CD4-positive, alpha-beta T cell treated with Interleukin-15 for 1 hour (primary cell): Measurements from ENCODE around the gene CDH6.
"Not testable (repeated sequence)": the region's sequence is repeated elsewhere in the genome, so short reads cannot be mapped to it uniquely, and the experiment has no call there.

Experiments
- DNase-seq: peaks from one replicate; pipeline ENCODE4 v3.0.0-alpha.2; 2020

The CDH6 gene

DNA sequence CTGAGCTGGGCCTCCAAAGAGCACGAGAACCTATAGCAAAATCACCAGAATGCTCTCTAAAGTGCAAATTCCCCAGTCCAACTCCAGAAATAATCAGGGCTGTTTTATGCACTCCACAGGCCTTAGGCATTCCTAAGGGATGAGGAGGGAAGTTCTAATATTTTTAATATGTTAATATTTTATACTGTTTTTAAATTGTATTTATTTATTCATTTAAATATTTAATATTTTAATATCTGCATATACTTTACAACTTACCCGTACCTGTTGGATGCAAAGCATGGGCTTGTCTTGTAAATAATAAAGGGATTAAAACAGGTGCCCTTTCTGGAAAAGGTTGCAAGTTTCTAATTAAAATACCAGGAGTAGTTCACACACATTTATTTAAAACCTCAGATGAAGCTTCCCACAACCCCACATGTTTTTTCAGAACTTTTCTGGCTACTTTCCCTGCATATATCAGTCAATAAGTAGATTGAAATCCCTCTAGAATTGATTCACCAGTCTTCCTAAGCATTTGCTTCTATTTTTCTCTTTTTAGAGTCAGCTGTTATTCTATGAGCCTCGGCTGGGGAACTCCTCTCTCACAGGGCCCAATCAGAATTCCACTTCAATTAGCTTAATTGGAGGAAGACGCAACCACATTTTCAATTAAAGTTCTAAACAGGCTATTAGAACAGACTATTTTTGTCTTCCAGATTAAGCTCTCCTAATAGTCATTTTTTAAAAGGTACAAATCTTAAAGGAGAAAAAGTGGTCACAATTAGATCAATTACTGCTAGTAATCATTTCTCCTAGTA, 140.8 kb downstream of the CDH6 start:
- DNase-seq: no peak

DNA sequence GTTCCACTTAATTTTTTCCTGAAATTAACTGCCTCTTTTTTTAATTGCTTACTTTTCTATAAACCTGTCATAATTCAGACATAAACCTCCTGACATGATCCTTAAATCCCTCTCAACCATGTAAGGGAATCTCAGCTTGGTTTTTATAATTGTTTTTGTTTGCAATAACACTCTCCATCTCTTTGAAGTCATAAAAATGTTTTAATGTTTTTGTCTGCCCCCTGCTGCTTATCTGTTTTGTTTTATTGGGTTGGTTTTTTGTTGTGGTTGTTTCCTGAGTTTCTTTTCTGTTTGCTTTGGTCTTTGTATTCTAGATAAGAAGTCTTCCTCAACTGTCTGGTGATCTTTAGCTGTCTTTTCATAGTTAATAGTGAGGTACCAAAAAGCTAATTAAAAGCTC, 142.0 kb downstream of the CDH6 start:
- no peak for DNase-seq

DNA sequence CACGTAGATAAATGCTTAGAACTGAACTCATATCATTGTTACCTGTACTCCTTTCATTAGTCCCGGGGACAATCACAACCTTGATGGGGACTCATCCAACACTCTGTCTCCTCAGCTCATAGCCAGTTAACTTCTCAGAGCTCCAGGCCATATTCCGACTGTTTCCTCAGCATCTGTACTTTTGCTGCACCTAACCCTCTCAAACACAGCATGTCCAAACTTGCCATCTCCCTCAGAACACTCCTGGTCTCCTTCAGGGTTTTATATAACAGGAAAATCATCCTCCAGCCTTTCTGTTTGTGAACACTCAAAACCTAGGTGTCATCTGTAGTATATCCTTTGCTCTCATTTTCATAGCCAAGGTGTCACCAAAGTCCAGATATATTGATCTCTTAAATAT, 150.5 kb downstream of the CDH6 start:
- DNase-seq: no peak

DNA sequence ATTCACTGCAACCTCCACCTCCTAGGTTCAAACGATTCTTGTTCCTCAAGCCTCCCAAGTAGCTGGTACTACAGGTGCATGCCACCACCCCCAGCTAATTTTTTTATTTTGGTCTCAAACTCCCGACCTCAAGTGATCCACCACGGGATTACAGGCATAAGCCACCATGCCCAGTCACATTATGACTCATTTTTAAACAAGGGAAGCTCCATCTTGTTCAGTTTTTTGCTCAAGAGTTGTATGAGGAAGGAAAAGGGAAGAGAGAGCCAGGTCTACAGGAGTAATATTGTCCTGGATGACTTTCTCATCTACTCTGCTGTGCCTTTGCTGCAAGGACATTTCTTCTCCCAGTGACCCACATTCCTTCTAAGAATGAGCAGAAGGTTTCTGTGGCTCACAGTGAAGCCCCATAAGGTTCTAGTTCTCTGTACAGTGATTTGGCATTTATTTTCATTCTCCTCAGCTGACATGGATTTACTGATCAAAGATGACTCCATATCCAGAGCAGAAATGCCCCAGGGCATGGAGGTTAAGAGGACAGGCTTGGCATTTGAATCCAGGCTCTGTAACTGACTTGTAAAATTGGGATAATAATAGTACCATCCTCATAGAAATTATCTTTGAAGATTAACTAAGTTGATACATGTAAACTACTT, 153.5 kb downstream of the CDH6 start:
- no peak for DNase-seq

DNA sequence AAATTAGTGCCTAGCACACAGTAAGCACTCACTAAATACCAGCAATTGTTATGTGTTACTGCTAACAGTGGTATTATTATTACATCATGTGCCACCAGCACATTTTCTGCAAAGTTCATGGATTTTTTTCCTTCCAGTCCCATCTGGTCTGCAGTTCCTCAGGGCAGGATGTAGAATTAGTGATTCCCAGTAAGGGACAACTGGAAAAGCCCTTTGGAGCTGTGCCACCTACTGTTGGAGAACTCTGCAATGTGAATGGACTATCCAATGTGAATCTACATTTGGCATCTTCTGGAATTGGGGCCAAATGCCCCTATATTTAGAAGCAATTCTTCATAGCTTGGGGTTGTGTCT, 154.0 kb downstream of the CDH6 start:
- DNase-seq: no peak

DNA sequence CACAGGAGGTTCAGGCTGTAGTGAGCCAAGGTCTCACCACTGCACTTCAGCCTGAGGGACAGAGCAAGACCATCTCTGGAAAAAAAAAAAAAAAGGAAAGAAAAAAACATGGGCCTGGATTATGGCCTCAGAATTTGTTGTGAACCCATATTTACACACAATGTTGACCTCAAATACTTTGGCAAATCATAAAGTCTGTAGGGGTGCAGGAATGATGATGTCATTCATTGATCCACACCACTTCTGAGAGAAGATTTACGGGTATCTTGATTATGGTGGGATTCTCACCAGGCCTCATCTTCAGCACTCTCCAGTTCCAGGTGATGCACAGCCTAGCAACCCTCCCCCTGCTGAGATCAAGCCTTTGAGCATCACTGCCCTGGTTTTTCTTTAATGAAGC, 156.9 kb downstream of the CDH6 start:
- no peak for DNase-seq

DNA sequence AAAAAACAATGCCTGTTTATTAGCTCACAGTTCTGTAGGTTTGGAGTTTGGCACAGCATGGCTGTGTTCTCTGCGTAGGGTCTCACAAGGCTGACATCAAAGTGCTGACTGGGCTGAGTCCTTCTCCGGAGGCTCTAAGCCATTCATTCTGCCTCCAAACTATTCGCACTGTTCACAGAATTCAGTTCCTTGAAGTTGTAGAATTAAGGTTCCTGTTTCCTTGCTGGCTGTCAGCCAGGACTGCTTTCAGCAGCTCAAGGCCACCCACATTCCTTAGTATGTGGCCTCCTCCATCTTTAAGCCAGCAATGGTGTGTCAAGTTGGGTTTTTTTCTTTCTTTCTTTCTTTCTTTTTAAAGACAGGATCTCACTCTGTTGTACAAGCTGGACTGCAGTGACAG, 161.9 kb downstream of the CDH6 start:
- DNase-seq: no peak

DNA sequence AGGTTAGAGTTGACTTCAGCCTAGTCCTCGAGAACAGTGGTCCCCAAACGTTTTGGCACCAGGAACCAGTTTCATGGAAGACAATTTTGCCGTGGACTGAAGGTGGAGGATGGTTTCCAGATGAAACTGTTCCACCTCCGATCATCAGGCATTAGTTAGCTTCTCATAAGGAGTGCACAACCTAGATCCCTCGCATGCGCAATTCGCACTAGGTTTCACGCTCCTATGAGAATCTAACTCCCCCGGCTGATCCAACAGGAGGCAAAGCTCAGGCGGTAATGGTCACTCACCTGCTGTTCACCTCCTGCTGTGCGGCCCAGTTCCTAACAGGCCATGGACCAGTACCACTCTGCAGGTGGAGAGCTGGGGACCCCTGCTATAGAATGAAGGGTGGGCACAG, 163.6 kb downstream of the CDH6 start:
- DNase-seq: no peak

DNA sequence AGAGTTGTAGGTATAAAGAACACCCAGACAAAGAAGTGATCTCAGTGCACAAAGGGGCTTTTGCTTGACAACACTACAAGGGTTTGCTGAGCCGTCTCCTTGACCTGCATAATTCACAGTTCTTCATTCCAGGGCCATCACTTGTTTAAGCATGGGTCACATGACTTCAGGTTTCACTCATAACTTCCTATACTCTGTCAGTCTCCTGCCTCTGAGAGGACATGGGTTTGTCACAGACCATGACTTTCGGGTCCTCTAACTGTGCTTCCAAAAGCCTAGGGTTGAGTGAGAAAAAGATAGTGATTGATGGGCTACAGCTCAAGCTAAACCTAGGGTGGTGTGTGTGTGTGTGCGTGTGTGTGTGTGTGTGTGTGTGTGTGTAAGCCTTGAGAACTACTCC, 166.4 kb downstream of the CDH6 start:
- DNase-seq: no peak

DNA sequence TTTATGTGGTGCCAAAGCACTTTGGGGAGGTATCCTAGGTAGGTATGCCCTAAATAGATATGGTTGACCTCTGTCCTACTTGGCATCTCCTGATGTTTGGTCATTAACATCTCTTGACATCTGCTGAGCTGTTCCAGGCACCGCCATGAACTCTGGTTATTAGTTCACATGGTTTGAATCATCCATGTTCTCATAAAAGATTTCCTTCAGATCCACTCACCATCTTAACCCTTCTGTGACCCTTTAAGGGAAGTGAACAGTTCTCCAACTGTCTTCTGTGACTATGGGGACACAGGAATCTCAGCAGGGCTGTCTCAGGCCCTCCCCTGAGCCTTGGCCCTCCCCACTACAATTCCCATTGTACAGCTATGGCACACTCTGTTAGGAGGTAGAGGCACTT, 167.7 kb downstream of the CDH6 start:
- DNase-seq: no peak

DNA sequence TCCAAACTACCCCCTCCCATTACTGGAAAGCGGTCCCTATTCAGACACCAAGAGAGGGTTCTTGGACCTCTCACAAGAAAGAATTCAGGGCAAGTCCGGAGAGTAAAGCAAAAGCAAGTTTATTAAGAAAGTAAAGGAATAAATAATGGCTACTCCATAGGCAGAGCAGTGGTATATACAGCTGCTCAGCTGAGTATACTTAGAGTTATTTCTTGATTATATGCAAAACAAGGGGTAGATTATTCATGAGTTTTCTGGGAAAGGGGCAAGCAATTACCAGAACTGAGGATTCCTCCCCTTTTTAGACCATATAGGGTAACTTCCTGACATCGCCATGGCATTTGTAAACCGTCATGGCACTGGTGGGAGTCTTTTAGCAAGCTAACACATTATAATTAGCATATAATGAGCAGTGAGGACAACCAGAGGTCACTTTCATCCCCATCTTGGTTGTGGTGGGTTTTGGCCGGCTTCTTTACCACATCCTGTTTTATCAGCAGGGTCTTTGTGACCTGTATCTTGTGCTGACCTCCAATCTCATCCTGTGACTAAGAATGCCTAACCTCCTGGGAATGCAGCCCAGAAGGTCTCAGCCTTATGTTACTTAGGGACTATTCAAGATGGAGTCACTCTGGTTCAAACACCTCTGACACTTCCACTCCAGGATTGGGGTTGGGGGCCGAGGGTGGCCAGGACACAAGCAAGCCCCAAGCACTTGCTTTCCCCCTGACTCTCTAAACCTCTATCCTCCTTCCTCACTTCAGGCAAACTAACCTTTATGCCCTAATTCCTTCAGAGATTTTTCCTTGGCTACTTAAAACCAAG, 168.4 kb downstream of the CDH6 start:
- DNase-seq: not testable (repeated sequence)

DNA sequence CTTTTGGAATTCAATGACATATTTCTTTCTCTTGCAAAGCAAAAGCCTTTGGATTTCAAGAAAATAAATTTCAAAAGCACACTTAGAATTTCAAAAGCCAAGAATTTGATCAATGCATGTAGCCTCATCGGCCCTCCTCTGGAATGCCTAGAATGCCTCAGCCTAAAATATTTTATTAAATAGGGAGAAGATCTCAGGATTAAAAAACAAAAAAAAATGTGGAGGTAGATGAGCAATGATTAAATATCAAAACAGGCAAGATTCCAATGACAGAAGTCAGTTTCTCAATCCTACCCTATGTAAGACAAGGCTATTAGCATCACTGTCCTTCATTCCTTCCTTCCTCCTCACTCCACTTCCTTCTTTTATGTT, 169.0 kb downstream of the CDH6 start:
- DNase-seq: no peak

DNA sequence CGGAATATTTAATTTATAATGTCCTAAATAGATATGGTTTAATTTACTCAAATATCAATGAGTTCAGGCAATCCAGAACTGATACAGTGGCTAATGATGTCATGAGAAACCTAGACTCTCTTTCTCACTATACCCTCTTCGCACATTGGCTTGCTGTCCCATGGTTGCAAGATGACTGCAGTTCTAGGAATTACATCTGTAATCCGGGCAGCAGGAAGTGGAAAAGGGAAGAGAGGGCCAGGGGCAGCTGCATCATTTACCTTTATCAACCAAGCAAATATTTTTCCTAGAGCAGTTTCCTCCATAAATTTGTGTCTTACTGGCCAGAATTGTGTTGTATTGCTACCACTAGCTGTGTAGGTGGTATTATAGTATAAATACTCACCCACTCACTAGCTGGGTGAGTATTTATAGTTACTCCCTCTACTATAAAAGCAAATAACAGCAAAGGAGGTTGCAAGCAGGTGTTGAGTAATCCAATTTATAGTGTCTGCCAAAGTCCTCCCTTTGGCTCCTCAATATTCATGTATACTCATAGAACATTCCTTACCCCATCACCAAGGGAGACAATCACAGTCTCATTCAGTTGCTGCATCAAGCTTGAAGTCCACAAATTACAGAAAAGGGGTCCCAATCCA, 169.6 kb downstream of the CDH6 start:
- DNase-seq: no peak

DNA sequence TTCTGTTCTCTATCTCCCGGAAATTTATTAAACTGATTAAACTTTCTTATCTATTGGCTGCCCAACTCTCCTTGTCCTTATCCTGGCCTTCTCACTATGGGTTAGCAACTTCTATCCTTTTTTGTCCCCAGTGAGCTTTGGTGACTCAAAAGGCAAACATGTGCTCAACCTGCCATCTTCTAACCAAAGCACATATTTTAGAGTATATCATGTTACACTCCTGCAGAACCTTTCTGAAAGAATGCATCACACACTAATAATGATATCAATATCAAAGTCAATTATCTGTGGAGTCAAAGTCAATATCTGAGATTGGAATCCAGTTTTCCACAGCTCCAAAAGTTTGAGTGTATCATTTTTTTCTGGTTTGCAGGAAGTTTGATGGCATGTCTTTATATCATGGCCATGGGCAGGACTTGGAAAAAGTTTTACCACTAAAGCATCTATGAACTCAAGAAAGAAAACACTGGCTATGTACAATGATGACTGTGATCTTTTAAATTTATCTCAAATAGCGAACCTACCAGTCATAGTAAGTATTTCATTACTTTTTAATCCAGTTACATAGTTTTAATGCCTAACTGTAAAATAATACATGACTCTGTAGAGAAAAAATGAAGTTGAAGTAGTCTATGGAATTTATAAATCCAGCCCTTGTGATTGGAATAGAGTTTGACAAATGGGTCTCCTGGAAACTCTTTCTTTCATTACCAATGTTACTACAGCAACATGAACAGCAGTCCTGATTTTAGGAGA, 171.6 kb downstream of the CDH6 start:
- DNase-seq: no peak

DNA sequence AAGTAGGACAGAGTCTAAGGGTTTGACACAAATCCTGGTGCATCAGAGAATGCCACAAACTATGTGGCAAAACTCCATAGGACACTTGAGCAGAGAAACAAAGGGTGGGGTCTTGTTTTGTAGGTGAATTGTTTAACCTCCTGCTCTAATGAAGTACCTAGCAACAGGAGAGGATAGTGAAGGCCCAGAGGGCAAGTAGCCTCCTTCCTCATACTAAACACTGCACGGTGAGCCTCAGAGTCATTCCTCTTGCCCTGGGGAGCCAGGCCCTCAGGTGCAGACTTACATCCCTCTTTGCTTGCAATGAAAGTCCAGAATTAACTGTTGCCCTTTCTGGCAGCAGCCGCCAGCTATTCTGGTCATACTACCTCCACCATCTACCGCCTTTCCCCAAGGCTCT, 172.3 kb downstream of the CDH6 start:
- no peak for DNase-seq

DNA sequence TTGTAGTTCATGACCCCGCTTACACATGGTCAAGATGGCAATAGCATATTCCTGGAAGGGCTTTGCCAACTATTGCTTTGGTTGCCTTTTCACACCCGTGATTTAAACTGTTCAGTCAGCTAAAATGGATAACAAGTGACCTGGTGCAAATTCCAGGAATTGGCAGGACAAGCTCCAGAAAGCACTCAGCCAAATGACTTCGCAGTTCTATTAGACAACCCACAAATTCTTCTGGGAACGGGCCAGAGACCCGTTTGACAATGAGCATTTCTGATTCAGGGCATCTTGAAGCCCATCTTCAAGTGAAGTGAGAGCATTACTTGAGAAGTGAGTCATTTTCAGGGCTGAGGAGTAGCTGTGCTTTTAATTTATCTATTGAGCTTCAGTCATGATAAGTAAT, 173.5 kb downstream of the CDH6 start:
- DNase-seq: no peak

DNA sequence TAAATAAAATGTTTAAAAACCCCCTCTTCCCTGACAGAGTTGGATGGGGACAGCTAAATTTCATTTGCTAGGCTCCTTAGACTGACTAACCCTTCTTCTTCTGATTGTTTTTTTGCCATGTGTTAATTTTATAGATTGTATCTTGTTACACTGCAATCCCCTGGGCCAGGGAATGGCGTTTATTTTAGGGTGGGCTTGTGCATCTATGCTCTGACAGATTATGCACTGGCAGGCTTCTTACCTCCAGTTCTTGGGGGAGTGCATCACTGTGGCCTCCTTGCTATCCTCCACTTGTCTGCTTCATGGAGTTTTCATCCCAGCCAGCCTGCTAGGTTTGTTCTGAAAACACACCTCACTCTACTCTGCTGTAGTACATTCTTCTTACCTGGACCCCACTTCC, 178.6 kb downstream of the CDH6 start:
- no peak for DNase-seq

DNA sequence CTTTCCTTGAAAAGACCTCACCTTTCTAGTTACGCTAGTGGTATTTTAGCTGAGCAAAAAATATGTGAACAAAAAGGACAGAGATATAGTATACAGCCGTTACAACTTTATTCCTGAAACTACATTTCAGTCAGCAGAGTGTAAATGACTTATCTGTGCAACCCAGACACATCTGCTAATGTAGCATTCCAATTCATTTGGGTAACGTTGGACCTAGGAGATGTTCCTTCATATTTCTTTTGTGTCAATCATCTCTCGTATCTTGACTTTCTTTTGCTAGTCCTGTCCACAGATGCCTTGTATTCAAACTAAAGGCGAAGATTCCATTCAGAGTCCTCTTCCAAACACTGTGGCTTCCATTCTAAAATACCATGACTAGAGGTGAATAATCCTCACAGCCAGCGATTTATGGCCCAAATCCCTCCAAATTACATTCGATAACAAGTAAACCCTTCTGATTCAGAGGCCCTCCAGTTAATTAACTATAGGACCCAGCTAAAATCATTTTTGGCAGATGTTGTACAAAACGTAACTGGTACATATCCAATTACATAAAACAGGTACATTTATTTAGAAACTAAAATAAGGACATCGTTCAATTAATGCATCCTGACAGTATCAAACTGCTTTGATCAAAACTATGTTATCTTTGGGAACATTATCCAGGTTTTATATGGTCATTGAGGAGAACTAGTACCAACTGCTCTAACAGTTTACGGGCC, 182.7 kb downstream of the CDH6 start:
- no peak for DNase-seq

DNA sequence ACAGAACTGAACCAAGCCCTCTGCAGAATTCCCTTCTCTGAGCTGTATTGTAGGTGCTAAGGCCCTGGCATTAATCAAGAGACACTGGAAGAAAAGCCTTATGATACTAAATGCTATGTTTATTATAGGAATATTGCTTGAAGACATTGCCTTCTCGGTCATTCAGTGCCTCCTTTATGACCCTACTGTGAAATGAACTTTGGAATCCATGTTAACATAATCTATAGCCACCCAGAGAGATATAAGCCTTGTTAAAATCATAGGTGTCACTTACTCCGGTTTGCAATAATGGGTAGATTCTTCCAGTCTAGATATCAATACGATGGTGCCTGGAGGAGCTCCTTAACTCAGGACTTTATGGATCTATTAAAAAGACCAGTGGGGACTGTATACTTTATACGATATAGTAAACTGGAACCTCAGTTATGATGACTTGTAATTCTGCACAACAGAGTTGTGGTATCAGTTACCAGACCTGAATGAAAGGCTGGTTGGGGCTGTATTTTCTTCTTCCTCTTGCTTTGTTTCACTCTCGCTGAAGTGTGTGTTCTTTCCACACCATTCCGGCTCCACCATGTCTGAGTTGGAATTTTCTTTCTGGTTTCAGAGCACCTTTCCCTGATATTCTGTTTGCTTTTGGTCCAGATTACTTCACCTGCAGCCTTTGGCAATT, 183.9 kb downstream of the CDH6 start:
- no peak for DNase-seq

DNA sequence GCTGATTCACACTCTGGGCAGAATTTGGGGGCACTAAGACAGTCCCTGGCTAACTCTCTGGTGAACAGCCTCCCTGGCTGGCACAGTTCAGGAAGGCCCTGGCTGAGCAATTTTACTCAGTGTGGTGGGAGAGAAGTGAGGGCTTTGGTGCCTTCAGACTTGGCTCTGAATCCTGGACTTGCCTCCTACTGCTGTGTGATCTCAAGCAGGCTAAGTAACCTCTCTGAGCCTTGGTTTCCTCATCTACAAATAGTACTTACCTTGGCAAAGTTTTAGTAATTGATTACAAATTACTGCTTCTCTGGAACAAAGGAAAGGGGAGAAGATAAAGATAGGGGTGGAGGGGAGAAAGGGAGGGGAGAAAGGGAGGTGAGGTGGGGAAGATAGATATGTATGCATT, 184.7 kb downstream of the CDH6 start:
- no peak for DNase-seq
